H1 (cell line): ENCODE results near the gene HDDC3. TPM values are rescaled to one million over a fixed set of nuclear protein-coding genes. Genes with fewer than 3 reads are reported as not detected.

Experiments used
- CTCF ChIA-PET: fragments of 300-600 bp; sonication (Branson Sonifier 250); formaldehyde crosslinking; loops from one replicate; lab custom pipeline; 2021; ENCODE audit not compliant: partially characterized antibody; lab: Charles Lee
- POLR2A ChIA-PET: fragments of 300-600 bp; sonication (Branson Sonifier 250); formaldehyde crosslinking; loops from one replicate; lab custom pipeline; 2021; ENCODE audit warnings: inconsistent platforms; ENCODE audit not compliant: partially characterized antibody; lab: Charles Lee
- DNase-seq, 2 experiments: peaks; one replicate each; pipeline versions ENCODE4 v3.0.0 to v3.0.0-alpha.2; 2010 to 2022; ENCODE audit warnings: low spot score in 2 of 2, low read depth in 1 of 2, mixed read lengths in 1 of 2
- FAIRE-seq: peaks from 2 replicates; lab custom pipeline; 2011; peaks lifted over from hg19 to GRCh38; lab: Jason Lieb, UNC
- H2AFZ ChIP-seq: 2 replicates; pipeline ENCODE4 v1.8.1; 2012; ENCODE audit warnings: low read length, inconsistent platforms
- H2AK5ac ChIP-seq: 2 replicates; pipeline ENCODE4 v1.6.1; 2013; ENCODE audit warnings: low read depth, low read length
- H2BK120ac ChIP-seq: replicated peaks from 2 replicates; pipeline ENCODE3; 2013; ENCODE audit warnings: low read depth, low read length, inconsistent platforms
- H2BK12ac ChIP-seq: 2 replicates; pipeline ENCODE4 v1.6.1; 2013; ENCODE audit warnings: low read depth, low read length
- H2BK15ac ChIP-seq: 2 replicates; pipeline ENCODE4 v1.6.1; 2013; ENCODE audit warnings: low read length
- H2BK20ac ChIP-seq: 2 replicates; pipeline ENCODE4 v1.6.1; 2013; ENCODE audit warnings: low read length
- H2BK5ac ChIP-seq: 2 replicates; pipeline ENCODE4 v1.6.1; 2013; ENCODE audit warnings: low read depth, low read length
- H3K14ac ChIP-seq: 2 replicates; pipeline ENCODE4 v1.6.1; 2013; ENCODE audit warnings: inconsistent platforms; ENCODE audit not compliant: insufficient read length
- H3K18ac ChIP-seq: 2 replicates; pipeline ENCODE4 v1.6.1; 2013; ENCODE audit warnings: low read length; ENCODE audit errors: extremely low read depth
- H3K23ac ChIP-seq: 2 replicates; pipeline ENCODE4 v1.6.1; 2013; ENCODE audit warnings: inconsistent platforms; ENCODE audit not compliant: insufficient read length
- H3K23me2 ChIP-seq: 2 replicates; pipeline ENCODE4 v1.6.1; 2013; ENCODE audit warnings: low read depth, low read length
- H3K27ac ChIP-seq: 2 replicates; pipeline ENCODE4 v1.6.1; 2011; ENCODE audit warnings: low read depth, low read length, inconsistent platforms
- H3K27me3 ChIP-seq, 4 experiments: replicated peaks in 1 of 4; 1 replicate in 1 of 4; 2 replicates in 3 of 4; pipeline versions ENCODE4 v1.6.1 to v1.8.1; 2011 to 2013; ENCODE audit warnings: low read length in 3 of 4, mild to moderate bottlenecking in 3 of 4, inconsistent platforms in 2 of 4, mixed read lengths in 2 of 4, moderate library complexity in 1 of 4; ENCODE audit not compliant: control insufficient read depth in 3 of 4, insufficient read depth in 3 of 4; ENCODE audit errors: extremely low read depth in 1 of 4
- H3K36me3 ChIP-seq, 4 experiments: 2 replicates each; pipeline versions ENCODE4 v1.6.1 to v1.8.1; 2011 to 2013; ENCODE audit warnings: mild to moderate bottlenecking in 4 of 4, low read length in 3 of 4, moderate library complexity in 2 of 4, control low read depth in 1 of 4, inconsistent platforms in 1 of 4; ENCODE audit not compliant: insufficient read depth in 4 of 4, control insufficient read depth in 2 of 4
- H3K4ac ChIP-seq: replicated peaks from 2 replicates; pipeline ENCODE3; 2013; ENCODE audit warnings: low read length, low read depth, mixed read lengths, inconsistent platforms; ENCODE audit not compliant: insufficient read length
- H3K4me1 ChIP-seq, 4 experiments: replicated peaks in 1 of 4; 1 replicate in 1 of 4; 2 replicates in 3 of 4; pipeline versions ENCODE4 v1.6.1 to v1.8.1; 2011 to 2013; ENCODE audit warnings: low read length in 3 of 4, inconsistent platforms in 2 of 4, mixed read lengths in 1 of 4; ENCODE audit not compliant: insufficient read depth in 4 of 4, control insufficient read depth in 3 of 4
- H3K4me2 ChIP-seq, 2 experiments: 2 replicates each; pipeline versions ENCODE4 v1.6.1 to v1.8.1; 2011 to 2013; ENCODE audit warnings: low read depth in 2 of 2, low read length in 2 of 2, control low read depth in 1 of 2, inconsistent platforms in 1 of 2, mild to moderate bottlenecking in 1 of 2; ENCODE audit not compliant: insufficient read depth in 1 of 2
- H3K4me3 ChIP-seq, 4 experiments: fragments of 200-600, 300-600 bp in 1 of 4; sonication (generic), shearing (Covaris generic), sonication (Bioruptor Twin) in 1 of 4; 2 replicates each; pipeline versions ENCODE4 v1.5.1 to v1.8.1; 2011 to 2016; ENCODE audit warnings: low read length in 4 of 4, low read depth in 3 of 4, control low read depth in 2 of 4, inconsistent platforms in 2 of 4, mild to moderate bottlenecking in 2 of 4, mixed read lengths in 1 of 4, moderate library complexity in 1 of 4; ENCODE audit not compliant: insufficient read depth in 2 of 4; ENCODE audit errors: extremely low read depth in 1 of 4
- H3K56ac ChIP-seq: replicated peaks from 2 replicates; pipeline ENCODE3; 2013; ENCODE audit warnings: low read depth, mild to moderate bottlenecking, mixed read lengths, low read length, inconsistent platforms; ENCODE audit not compliant: insufficient read length
- H3K79me1 ChIP-seq: 2 replicates; pipeline ENCODE4 v1.6.1; 2013; ENCODE audit warnings: low read depth, low read length, control low read depth
- H3K79me2 ChIP-seq, 2 experiments: 2 replicates each; pipeline versions ENCODE4 v1.6.1 to v1.8.1; 2012 to 2013; ENCODE audit warnings: low read length in 2 of 2, mild to moderate bottlenecking in 2 of 2, inconsistent platforms in 1 of 2; ENCODE audit not compliant: insufficient read depth in 2 of 2, control insufficient read depth in 1 of 2
- H3K9ac ChIP-seq, 4 experiments: replicated peaks in 1 of 4; 1 replicate in 1 of 4; 2 replicates in 3 of 4; pipeline versions ENCODE4 v1.6.1 to v1.8.1; 2011 to 2013; ENCODE audit warnings: low read depth in 3 of 4, low read length in 3 of 4, control low read depth in 2 of 4, mild to moderate bottlenecking in 2 of 4, moderate library complexity in 2 of 4, inconsistent platforms in 1 of 4; ENCODE audit errors: extremely low read depth in 1 of 4
- H3K9me3 ChIP-seq, 2 experiments: 2 replicates each; pipeline versions ENCODE4 v1.6.1 to v1.8.1; 2012 to 2013; ENCODE audit warnings: mild to moderate bottlenecking in 2 of 2, moderate library complexity in 2 of 2, control low read depth in 1 of 2, inconsistent platforms in 1 of 2, low read depth in 1 of 2, low read length in 1 of 2, mixed read lengths in 1 of 2; ENCODE audit not compliant: insufficient read depth in 2 of 2
- H4K20me1 ChIP-seq, 2 experiments: replicated peaks in 1 of 2; 2 replicates each; pipeline versions ENCODE3 to v1.8.1; 2011 to 2013; ENCODE audit warnings: inconsistent platforms in 2 of 2, low read length in 2 of 2, mild to moderate bottlenecking in 1 of 2; ENCODE audit not compliant: insufficient read depth in 2 of 2, control insufficient read depth in 1 of 2
- H4K5ac ChIP-seq: 2 replicates; pipeline ENCODE4 v1.6.1; 2013; ENCODE audit warnings: low read length, low read depth, mixed read lengths, inconsistent platforms; ENCODE audit not compliant: insufficient read length
- H4K8ac ChIP-seq: 2 replicates; pipeline ENCODE4 v1.8.0; 2013; ENCODE audit warnings: mild to moderate bottlenecking, moderate library complexity, low read length, inconsistent platforms; ENCODE audit not compliant: insufficient read depth; ENCODE audit errors: extremely low read depth
- H4K91ac ChIP-seq: replicated peaks from 2 replicates; pipeline ENCODE3; 2013; ENCODE audit warnings: low read length, mixed read lengths, inconsistent platforms; ENCODE audit not compliant: insufficient read length
- ATF3 ChIP-seq: IDR thresholded peaks from 2 replicates; pipeline ENCODE4 v1.6.1; 2011; ENCODE audit warnings: low read depth, mild to moderate bottlenecking, low read length; ENCODE audit not compliant: insufficient read depth
- CREB1 ChIP-seq: IDR thresholded peaks from 2 replicates; pipeline ENCODE4 v1.6.1; 2012; ENCODE audit warnings: inconsistent platforms
- WGBS, 2 experiments: shearing (Covaris generic) in 1 of 2; methylation state at CpG; one replicate each; pipeline versions ENCODE4 v1.1.6 to v1.1.7; 2013 to 2015; ENCODE audit warnings: low lambda C conversion rate in 2 of 2, mixed read lengths in 2 of 2, inconsistent platforms in 1 of 2, low coverage in 1 of 2, missing lambda C conversion rate in 1 of 2; ENCODE audit not compliant: insufficient replicate concordance in 2 of 2, insufficient coverage in 1 of 2, insufficient read length in 1 of 2; ENCODE audit errors: extremely low coverage in 1 of 2, missing lambda C conversion rate in 1 of 2; 5-methylcytosine and 5-hydroxymethylcytosine counted together
- polyA plus RNA-seq, 7 experiments: library from polyadenylated mRNA; depleted of rRNA in 3 of 7; stranded (reverse) in 5 of 7; unstranded in 2 of 7; fragments of >200 nt in 5 of 7; fragments of 200-250 nt in 2 of 7; gene quantifications; 1 replicate in 5 of 7; 2 replicates in 1 of 7; 4 replicates in 1 of 7; pipeline versions ENCODE4 v1.2.1 to v1.2.3, GENCODE V29; 2011 to 2013; ENCODE audit warnings: missing spikeins in 2 of 7, mixed read lengths in 2 of 7
- total RNA-seq: library from RNA; stranded (reverse); fragmentation: NEBNext Ultra II Directional; extraction: Animal tissue kit (Norgen Biotek cat#: 25700); gene quantifications from 2 replicates; pipeline ENCODE4 v1.2.1, GENCODE V29; 2021

The HDDC3 gene
- total and polyA plus RNA-seq, 2 of the 8 experiments (the other 6 are each of a cell fraction or from before 2014, with no cell fraction given) = 16.3 to 16.5 TPM

GRCh38 chr15:90931575-90931827 lies 848 bp downstream of the HDDC3 start:
- H4K20me1 ChIP-seq = peaks cover 0 to 1% of the 10 kb centered on the region in 2 experiments
- CTCF ChIA-PET = interaction anchor here (0.6 to 20.7 kb wide), 37 partner anchors 9 to 921 kb away, joined by 3 to 306 read pairs (median 6); partner anchors contain the start of genes FES, FURIN, MAN2A2 and RCCD1
- WGBS, 2 experiments = 15% methylated on average over 6 of the region's 6 CpGs; no CpG with 5 or more reads in 1 of the 2 experiments
- H3K23me2 ChIP-seq = peaks cover 11% of the 10 kb centered on the region; the same call in 1 of the 2 replicates
- peak overlapping the region in 3 of 4 experiments; percentile 58 to 83 (median 82); a peak in 6 of 8 replicates for H3K4me3 ChIP-seq
- no peak overlapping the region for H2BK15ac ChIP-seq
- H2AFZ ChIP-seq = no peak overlapping the region
- TF ChIP-seq CREB1 (no peak), ATF3 (0 out of 2 replicates have a peak, but pooled peaks have one; percentile 5)
- TF ChIP-seq, all 59 proteins: peak for 1
- Histone ChIP-seq H3K23ac (no peak overlapping the region), H3K79me1 (no peaks in the 10 kb centered on the region; the same call in 1 of the 2 replicates), H3K36me3 (no peaks in the 10 kb centered on the region), H3K27ac (no peak overlapping the region), H3K79me2 (no peaks in the 10 kb centered on the region), H3K56ac (no peak overlapping the region), H2BK12ac (no peak overlapping the region), H2BK5ac (no peak overlapping the region), H4K91ac (no peak overlapping the region), H3K18ac (no peak overlapping the region), H4K8ac (no peak overlapping the region), H3K9me3 (no peaks in the 10 kb centered on the region), H2BK120ac (no peak overlapping the region), H3K4me2 (peak overlapping the region; percentile 47 to 93; a peak in 3 of 4 replicates), H2AK5ac (no peak overlapping the region), H4K5ac (no peak overlapping the region), H3K14ac (no peak overlapping the region), H3K4me1 (peaks cover 0 to 13% (median 7%) of the 10 kb centered on the region in 4 experiments; a peak in 6 of 7 replicates), H3K9ac (no peak overlapping the region), H2BK20ac (no peak overlapping the region), H3K27me3 (0 out of 7 replicates have a peak, but pooled peaks cover 0 to 4% (median 0%) of the 10 kb centered on the region in 4 experiments), H3K4ac (no peak overlapping the region)
- DNase-seq (no peak), FAIRE-seq (no peak)
- POLR2A ChIA-PET = interaction anchor here (0.6 to 5.0 kb wide), 9 partner anchors 22 to 262 kb away, joined by 3 to 24 read pairs (median 3); partner anchors contain the start of genes BLM, MAN2A2 and RCCD1
